Measurements from ENCODE around the gene CREB5.

Gene CREB5

GRCh38 chr7:28483112-28483511, 70.8 kb downstream of the CREB5 start:
- no peaks in the 10 kb centered on the region for H4K20me1 ChIP-seq (ENCODE audit: insufficient read depth, low read length, poor library complexity, severe bottlenecking)
- no peaks in the 10 kb centered on the region for H3K36me3 ChIP-seq (ENCODE audit: insufficient read depth, low read length)
- H3K9me3 ChIP-seq (ENCODE audit: insufficient read depth, low read depth, low read length) = no peaks in the 10 kb centered on the region
- no peaks in the 10 kb centered on the region for H3K79me2 ChIP-seq (ENCODE audit: insufficient read depth, low read length)
- H2AFZ ChIP-seq (ENCODE audit: low read length) = no peak overlapping the region
- peaks cover 52% of the 10 kb centered on the region for H3K4me1 ChIP-seq (ENCODE audit: insufficient read depth, low read length, poor library complexity, severe bottlenecking)
- no peaks in the 10 kb centered on the region for H3K9me2 ChIP-seq (replicated peaks; ENCODE audit: low read depth, low read length)
- H3K4me3 ChIP-seq (ENCODE audit: low read length, poor library complexity, severe bottlenecking) = no peak overlapping the region
- TF ChIP-seq EZH2phosphoT487 (IDR thresholded peaks at IDR 0.05; ENCODE audit: borderline replicate concordance) (no peak), CTCF (conservative IDR thresholded peaks at IDR 0.05; ENCODE audit: low read length) (no peak)
- H3K27me3 ChIP-seq (ENCODE audit: insufficient read depth, low read length, poor library complexity, severe bottlenecking) = no peaks in the 10 kb centered on the region
- H3F3A ChIP-seq (ENCODE audit: low read depth) = no peaks in the 10 kb centered on the region
- H3K9ac ChIP-seq (ENCODE audit: low read depth, low read length, poor library complexity, severe bottlenecking) = no peak overlapping the region
- H3K4me2 ChIP-seq (ENCODE audit: low read depth, low read length, poor library complexity, severe bottlenecking) = no peak overlapping the region

GRCh38 chr7:28483908-28484605, 71.7 kb downstream of the CREB5 start:
- no peaks in the 10 kb centered on the region for H3K27me3 ChIP-seq (ENCODE audit: insufficient read depth, low read length, poor library complexity, severe bottlenecking)
- H3K79me2 ChIP-seq (ENCODE audit: insufficient read depth, low read length) = no peaks in the 10 kb centered on the region
- H3F3A ChIP-seq (ENCODE audit: low read depth) = no peaks in the 10 kb centered on the region
- H3K4me1 ChIP-seq (ENCODE audit: insufficient read depth, low read length, poor library complexity, severe bottlenecking) = peaks cover 48% of the 10 kb centered on the region
- no peak overlapping the region for H3K9ac ChIP-seq (ENCODE audit: low read depth, low read length, poor library complexity, severe bottlenecking)
- H2AFZ ChIP-seq (ENCODE audit: low read length) = no peak overlapping the region
- no peak overlapping the region for H3K4me3 ChIP-seq (ENCODE audit: low read length, poor library complexity, severe bottlenecking)
- no peaks in the 10 kb centered on the region for H3K9me3 ChIP-seq (ENCODE audit: insufficient read depth, low read depth, low read length)
- H3K4me2 ChIP-seq (ENCODE audit: low read depth, low read length, poor library complexity, severe bottlenecking) = no peak overlapping the region
- no peaks in the 10 kb centered on the region for H4K20me1 ChIP-seq (ENCODE audit: insufficient read depth, low read length, poor library complexity, severe bottlenecking)
- TF ChIP-seq CTCF (conservative IDR thresholded peaks at IDR 0.05; ENCODE audit: low read length) (no peak), EZH2phosphoT487 (IDR thresholded peaks at IDR 0.05; ENCODE audit: borderline replicate concordance) (no peak)
- no peaks in the 10 kb centered on the region for H3K36me3 ChIP-seq (ENCODE audit: insufficient read depth, low read length)
- H3K9me2 ChIP-seq (replicated peaks; ENCODE audit: low read depth, low read length) = no peaks in the 10 kb centered on the region

DNA sequence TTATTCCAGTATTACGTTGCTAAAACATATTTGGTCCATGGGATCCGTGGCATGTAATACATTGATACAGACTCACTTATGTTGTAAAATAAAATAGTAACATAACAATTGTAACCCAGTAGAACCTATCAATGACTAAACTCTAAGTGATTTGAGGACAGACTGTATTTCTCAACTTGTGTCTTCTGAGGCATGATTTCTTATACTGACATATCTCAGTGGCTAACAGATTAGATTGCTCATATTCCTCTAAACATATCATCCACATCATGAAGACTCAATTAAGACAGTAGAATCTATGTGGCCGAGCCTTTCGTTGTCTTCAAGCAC, 72.3 kb downstream of the CREB5 start:
- H3K9me2 ChIP-seq (replicated peaks; ENCODE audit: low read depth, low read length) = no peaks in the 10 kb centered on the region
- no peak for TF ChIP-seq CTCF (conservative IDR thresholded peaks at IDR 0.05; ENCODE audit: low read length)
- TF ChIP-seq EZH2phosphoT487 (IDR thresholded peaks at IDR 0.05; ENCODE audit: borderline replicate concordance) = no peak
- H3K36me3 ChIP-seq (ENCODE audit: insufficient read depth, low read length) = no peaks in the 10 kb centered on the region
- no peak overlapping the region for H3K4me2 ChIP-seq (ENCODE audit: low read depth, low read length, poor library complexity, severe bottlenecking)
- H3K9me3 ChIP-seq (ENCODE audit: insufficient read depth, low read depth, low read length) = no peaks in the 10 kb centered on the region
- H2AFZ ChIP-seq (ENCODE audit: low read length) = no peak overlapping the region
- H3K4me1 ChIP-seq (ENCODE audit: insufficient read depth, low read length, poor library complexity, severe bottlenecking) = peaks cover 43% of the 10 kb centered on the region
- no peaks in the 10 kb centered on the region for H3K27me3 ChIP-seq (ENCODE audit: insufficient read depth, low read length, poor library complexity, severe bottlenecking)
- no peaks in the 10 kb centered on the region for H3F3A ChIP-seq (ENCODE audit: low read depth)
- no peak overlapping the region for H3K4me3 ChIP-seq (ENCODE audit: low read length, poor library complexity, severe bottlenecking)
- no peak overlapping the region for H3K9ac ChIP-seq (ENCODE audit: low read depth, low read length, poor library complexity, severe bottlenecking)
- H4K20me1 ChIP-seq (ENCODE audit: insufficient read depth, low read length, poor library complexity, severe bottlenecking) = no peaks in the 10 kb centered on the region
- H3K79me2 ChIP-seq (ENCODE audit: insufficient read depth, low read length) = no peaks in the 10 kb centered on the region

All from Loucy (cell line).